ENCODE results near the gene PTPN1. TPM values are rescaled to one million over a fixed set of nuclear protein-coding genes. Genes with fewer than 3 reads are reported as not detected.

Gene PTPN1
- total and polyA plus RNA-seq, 2 of the 13 experiments (the other 11 are each of a cell fraction or from before 2014, with no cell fraction given), result 17.7 to 37.2 TPM

GRCh38 chr20:50464026-50464724 lies 46.0 kb upstream of the PTPN1 start (continued):
- TF ChIP-seq CSRNP1 (CRISPR knock-in tag; IDR thresholded peaks at IDR 0.05), result no peak
- no peak for TF ChIP-seq ZNF530 (CRISPR knock-in tag; IDR thresholded peaks at IDR 0.05; ENCODE audit: low read depth)
- TF ChIP-seq, protein P1, sequence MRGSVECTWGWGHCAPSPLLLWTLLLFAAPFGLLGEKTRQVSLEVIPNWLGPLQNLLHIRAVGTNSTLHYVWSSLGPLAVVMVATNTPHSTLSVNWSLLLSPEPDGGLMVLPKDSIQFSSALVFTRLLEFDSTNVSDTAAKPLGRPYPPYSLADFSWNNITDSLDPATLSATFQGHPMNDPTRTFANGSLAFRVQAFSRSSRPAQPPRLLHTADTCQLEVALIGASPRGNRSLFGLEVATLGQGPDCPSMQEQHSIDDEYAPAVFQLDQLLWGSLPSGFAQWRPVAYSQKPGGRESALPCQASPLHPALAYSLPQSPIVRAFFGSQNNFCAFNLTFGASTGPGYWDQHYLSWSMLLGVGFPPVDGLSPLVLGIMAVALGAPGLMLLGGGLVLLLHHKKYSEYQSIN (CRISPR knock-in tag; IDR thresholded peaks at IDR 0.05; ENCODE audit: borderline replicate concordance), result no peak
- peak; percentile 73; the same call in 1 of the 2 replicates for TF ChIP-seq GTF3A (CRISPR knock-in tag; conservative IDR thresholded peaks at IDR 0.05)
- no peak for TF ChIP-seq ZFP1 (CRISPR knock-in tag; IDR thresholded peaks at IDR 0.05)
- TF ChIP-seq, protein P2, sequence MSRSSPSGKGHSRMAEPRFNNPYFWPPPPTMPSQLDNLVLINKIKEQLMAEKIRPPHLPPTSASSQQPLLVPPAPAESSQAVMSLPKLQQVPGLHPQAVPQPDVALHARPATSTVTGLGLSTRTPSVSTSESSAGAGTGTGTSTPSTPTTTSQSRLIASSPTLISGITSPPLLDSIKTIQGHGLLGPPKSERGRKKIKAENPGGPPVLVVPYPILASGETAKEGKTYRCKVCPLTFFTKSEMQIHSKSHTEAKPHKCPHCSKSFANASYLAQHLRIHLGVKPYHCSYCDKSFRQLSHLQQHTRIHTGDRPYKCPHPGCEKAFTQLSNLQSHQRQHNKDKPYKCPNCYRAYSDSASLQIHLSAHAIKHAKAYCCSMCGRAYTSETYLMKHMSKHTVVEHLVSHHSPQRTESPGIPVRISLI (CRISPR knock-in tag; IDR thresholded peaks at IDR 0.05; ENCODE audit: borderline replicate concordance), result peak; percentile 55; the same call in 1 of the 2 replicates
- no peak for TF ChIP-seq GPN1 (CRISPR knock-in tag; IDR thresholded peaks at IDR 0.05; ENCODE audit: borderline replicate concordance)
- no peak for TF ChIP-seq FIP1L1 (IDR thresholded peaks at IDR 0.05; ENCODE audit: borderline replicate concordance, insufficient read depth, low read depth, low read length)
- no peak for TF ChIP-seq ZNF263 (CRISPR knock-in tag; IDR thresholded peaks at IDR 0.05)
- no peak for TF ChIP-seq U2AF1 (optimal IDR thresholded peaks at IDR 0.05; ENCODE audit: low read depth, low read length)
- no peak; the same call in 1 of the 2 replicates for TF ChIP-seq PITX1 (CRISPR knock-in tag; IDR thresholded peaks at IDR 0.05)
- TF ChIP-seq RBAK (CRISPR knock-in tag; IDR thresholded peaks at IDR 0.05), result no peak
- TF ChIP-seq HOXA7 (CRISPR knock-in tag; IDR thresholded peaks at IDR 0.05), result no peak
- no peak for TF ChIP-seq TMF1 (CRISPR knock-in tag; IDR thresholded peaks at IDR 0.05; ENCODE audit: low read depth)
- TF ChIP-seq ELK4 (CRISPR knock-in tag; IDR thresholded peaks at IDR 0.05; ENCODE audit: borderline replicate concordance), result no peak
- TF ChIP-seq PHF8 (CRISPR knock-in tag; IDR thresholded peaks at IDR 0.05), result peak; percentile 57; the same call in 1 of the 2 replicates
- TF ChIP-seq ZNF710 (CRISPR knock-in tag; IDR thresholded peaks at IDR 0.05; ENCODE audit: borderline replicate concordance), result no peak
- peak; percentile 60; the same call in 1 of the 2 replicates for TF ChIP-seq KLF11 (CRISPR knock-in tag; IDR thresholded peaks at IDR 0.05)
- no peak for TF ChIP-seq POLR2G (IDR thresholded peaks at IDR 0.05; ENCODE audit: low read depth, low read length)
- TF ChIP-seq ISL2 (CRISPR knock-in tag; IDR thresholded peaks at IDR 0.05), result peak; percentile 31; the same call in 1 of the 2 replicates
- TF ChIP-seq TOE1 (CRISPR knock-in tag; IDR thresholded peaks at IDR 0.05), result no peak
- peak; percentile 43; the same call in 1 of the 2 replicates for TF ChIP-seq RFXANK (CRISPR knock-in tag; IDR thresholded peaks at IDR 0.05)
